ENCODE results near the gene CYP3A7. TPM values are rescaled to one million over a fixed set of nuclear protein-coding genes. Genes with fewer than 3 reads are reported as not detected.
"Not testable (repeated sequence)": the region's sequence is repeated elsewhere in the genome, so short reads cannot be mapped to it uniquely, and the experiment has no call there.

The CYP3A7 gene
- total RNA-seq, 2 donors from 2014 or later = not detected

GRCh38 chr7:99694912-99695304, 40.1 kb downstream of the CYP3A7 start:
- H3K4me3 ChIP-seq = no peak overlapping the region

DNA sequence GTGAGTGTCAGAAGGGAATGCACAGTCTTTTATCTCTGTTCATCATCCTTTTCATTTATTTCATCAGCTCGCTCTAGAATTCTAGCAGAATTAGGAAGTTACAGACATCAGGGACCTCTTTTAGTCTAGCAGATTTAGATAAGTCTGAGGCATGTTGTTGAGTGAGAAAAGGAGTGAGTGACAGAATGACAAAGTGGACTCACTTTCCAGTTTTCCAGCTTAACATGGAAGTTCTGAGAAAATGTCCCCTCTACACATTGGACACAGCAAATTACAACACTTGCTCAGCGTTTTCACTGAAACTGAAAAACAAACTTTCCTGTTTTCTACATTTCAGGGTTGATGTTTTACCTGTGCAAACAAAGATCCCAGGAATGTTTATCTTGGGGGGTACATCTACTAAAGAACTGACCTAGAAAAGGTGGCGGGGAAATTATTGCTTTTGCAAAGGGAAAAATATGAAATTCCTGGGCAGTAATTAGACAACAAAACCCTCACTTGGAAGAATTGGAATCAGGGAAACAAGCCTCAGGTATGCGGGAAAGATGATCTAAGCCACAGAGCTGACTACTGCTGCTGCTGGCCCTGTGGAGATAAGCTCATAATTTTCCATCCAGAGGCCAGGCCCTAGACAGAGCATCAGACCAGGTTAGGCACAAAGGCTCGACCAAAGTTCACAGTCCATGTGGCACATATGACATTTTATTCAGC, 40.6 kb downstream of the CYP3A7 start:
- no peaks in the 10 kb centered on the region for H3K4me1 ChIP-seq (replicated peaks)
- H3K4me3 ChIP-seq = no peak overlapping the region
- no peaks in the 10 kb centered on the region for H3K27me3 ChIP-seq (replicated peaks; ENCODE audit: insufficient read depth)
- intact Hi-C loops (cut with DNase I) = no loop called here
- WGBS = 71% methylated on average over 5 of the region's 5 CpGs
- DNase-seq (ENCODE audit: low spot score) = no peak
- H3K27ac ChIP-seq = no peak overlapping the region
- H3K36me3 ChIP-seq = no peaks in the 10 kb centered on the region
- TF ChIP-seq, protein P1, sequence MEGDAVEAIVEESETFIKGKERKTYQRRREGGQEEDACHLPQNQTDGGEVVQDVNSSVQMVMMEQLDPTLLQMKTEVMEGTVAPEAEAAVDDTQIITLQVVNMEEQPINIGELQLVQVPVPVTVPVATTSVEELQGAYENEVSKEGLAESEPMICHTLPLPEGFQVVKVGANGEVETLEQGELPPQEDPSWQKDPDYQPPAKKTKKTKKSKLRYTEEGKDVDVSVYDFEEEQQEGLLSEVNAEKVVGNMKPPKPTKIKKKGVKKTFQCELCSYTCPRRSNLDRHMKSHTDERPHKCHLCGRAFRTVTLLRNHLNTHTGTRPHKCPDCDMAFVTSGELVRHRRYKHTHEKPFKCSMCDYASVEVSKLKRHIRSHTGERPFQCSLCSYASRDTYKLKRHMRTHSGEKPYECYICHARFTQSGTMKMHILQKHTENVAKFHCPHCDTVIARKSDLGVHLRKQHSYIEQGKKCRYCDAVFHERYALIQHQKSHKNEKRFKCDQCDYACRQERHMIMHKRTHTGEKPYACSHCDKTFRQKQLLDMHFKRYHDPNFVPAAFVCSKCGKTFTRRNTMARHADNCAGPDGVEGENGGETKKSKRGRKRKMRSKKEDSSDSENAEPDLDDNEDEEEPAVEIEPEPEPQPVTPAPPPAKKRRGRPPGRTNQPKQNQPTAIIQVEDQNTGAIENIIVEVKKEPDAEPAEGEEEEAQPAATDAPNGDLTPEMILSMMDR (IDR thresholded peaks at IDR 0.05) = no peak
- TF ChIP-seq POLR2AphosphoS5 (IDR thresholded peaks at IDR 0.05) (no peak), POLR2A (IDR thresholded peaks at IDR 0.05) (no peak)
- H3K9me3 ChIP-seq = no peaks in the 10 kb centered on the region

More at GRCh38 chr7:99694912-99695304, 40.1 kb downstream of the CYP3A7 start:
- Histone ChIP-seq H3K4me1 (replicated peaks) (no peaks in the 10 kb centered on the region), H3K36me3 (no peaks in the 10 kb centered on the region), H3K27me3 (replicated peaks; ENCODE audit: insufficient read depth) (no peaks in the 10 kb centered on the region), H3K9me3 (no peaks in the 10 kb centered on the region), H3K27ac (no peak overlapping the region)
- intact Hi-C loops (cut with DNase I) = no loop called here
- DNase-seq (ENCODE audit: low spot score) = no peak
- 50% methylated on average over 1 of the region's 1 CpG for WGBS
- TF ChIP-seq POLR2AphosphoS5 (IDR thresholded peaks at IDR 0.05) (no peak), POLR2A (IDR thresholded peaks at IDR 0.05) (no peak)
- TF ChIP-seq, protein P1 (IDR thresholded peaks at IDR 0.05) = no peak

GRCh38 chr7:99693427-99694200, 41.4 kb downstream of the CYP3A7 start:
- WGBS = 37% methylated on average over 9 of the region's 9 CpGs
- no peaks in the 10 kb centered on the region for H3K9me3 ChIP-seq
- H3K27ac ChIP-seq = no peak overlapping the region
- intact Hi-C loops (cut with DNase I) = no loop called here
- no peak overlapping the region for H3K4me3 ChIP-seq
- no peaks in the 10 kb centered on the region for H3K27me3 ChIP-seq (replicated peaks; ENCODE audit: insufficient read depth)
- H3K4me1 ChIP-seq (replicated peaks) = no peaks in the 10 kb centered on the region
- H3K36me3 ChIP-seq = no peaks in the 10 kb centered on the region
- no peak for TF ChIP-seq POLR2A (IDR thresholded peaks at IDR 0.05)
- TF ChIP-seq, protein P1 (IDR thresholded peaks at IDR 0.05) = no peak
- DNase-seq (ENCODE audit: low spot score) = no peak

DNA sequence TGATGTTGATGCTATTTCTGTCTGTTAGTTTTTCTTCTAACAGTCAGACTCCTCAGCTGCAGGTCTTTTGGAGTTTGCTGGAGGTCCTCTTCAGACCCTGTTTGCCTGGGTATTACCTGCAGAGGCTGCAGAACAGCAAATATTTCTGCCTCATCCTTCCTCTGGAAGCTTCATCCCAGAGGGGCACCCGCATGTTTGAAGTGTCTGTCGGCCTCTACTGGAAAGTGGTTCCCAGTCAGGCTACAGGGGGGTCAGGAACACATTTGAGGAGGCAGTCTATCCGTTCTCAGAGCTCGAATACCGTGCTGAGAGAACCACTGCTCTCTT, 41.9 kb downstream of the CYP3A7 start:
- Histone ChIP-seq H3K36me3 (no peaks in the 10 kb centered on the region), H3K9me3 (no peaks in the 10 kb centered on the region), H3K4me1 (replicated peaks) (no peaks in the 10 kb centered on the region), H3K27ac (no peak overlapping the region), H3K27me3 (replicated peaks; ENCODE audit: insufficient read depth) (no peaks in the 10 kb centered on the region), H3K4me3 (no peak overlapping the region)
- DNase-seq (ENCODE audit: low spot score) = no peak
- TF ChIP-seq POLR2A (IDR thresholded peaks at IDR 0.05) (no peak), POLR2AphosphoS5 (IDR thresholded peaks at IDR 0.05) (no peak)
- TF ChIP-seq, protein P1 (IDR thresholded peaks at IDR 0.05) = no peak
- intact Hi-C loops (cut with DNase I) = no loop called here
- WGBS = 30% methylated on average over 5 of the region's 5 CpGs

- 89% methylated on average over 6 of the region's 6 CpGs for WGBS
- intact Hi-C loops (cut with DNase I); H3K4me3 ChIP-seq: not testable (repeated sequence)
These were observed 42.4 kb downstream of the CYP3A7 start for GRCh38 chr7:99692563-99692962.

DNA sequence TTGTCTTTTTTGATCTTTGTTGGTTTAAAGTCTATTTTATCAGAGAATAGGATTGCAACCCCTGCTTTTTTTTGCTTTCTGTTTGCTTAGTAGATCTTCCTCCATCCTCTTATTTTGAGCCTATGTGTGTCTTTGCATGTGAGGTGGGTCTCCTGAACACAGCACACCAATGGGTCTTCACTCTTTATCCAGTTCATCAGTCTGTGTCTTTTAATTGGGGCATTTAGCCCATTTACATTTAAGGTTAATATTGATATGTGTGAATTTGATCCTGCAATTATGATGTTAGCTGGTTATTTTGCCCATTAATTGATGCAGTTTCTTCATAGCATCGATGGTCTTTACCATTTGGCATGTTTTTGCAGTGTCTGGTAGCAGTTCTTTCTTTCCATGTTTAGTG, 43.3 kb downstream of the CYP3A7 start:
- DNase-seq (ENCODE audit: low spot score); H3K27me3 ChIP-seq (replicated peaks; ENCODE audit: insufficient read depth); intact Hi-C loops (cut with DNase I); H3K4me3 ChIP-seq; H3K27ac ChIP-seq; H3K36me3 ChIP-seq; H3K4me1 ChIP-seq (replicated peaks); H3K9me3 ChIP-seq: not testable (repeated sequence)
- WGBS = 97% methylated on average over 1 of the region's 1 CpG

More at GRCh38 chr7:99692563-99692962, 42.4 kb downstream of the CYP3A7 start:
- not testable (repeated sequence) for H3K27me3 ChIP-seq (replicated peaks; ENCODE audit: insufficient read depth); H3K36me3 ChIP-seq; H3K27ac ChIP-seq; DNase-seq (ENCODE audit: low spot score); H3K9me3 ChIP-seq; H3K4me1 ChIP-seq (replicated peaks)

DNA sequence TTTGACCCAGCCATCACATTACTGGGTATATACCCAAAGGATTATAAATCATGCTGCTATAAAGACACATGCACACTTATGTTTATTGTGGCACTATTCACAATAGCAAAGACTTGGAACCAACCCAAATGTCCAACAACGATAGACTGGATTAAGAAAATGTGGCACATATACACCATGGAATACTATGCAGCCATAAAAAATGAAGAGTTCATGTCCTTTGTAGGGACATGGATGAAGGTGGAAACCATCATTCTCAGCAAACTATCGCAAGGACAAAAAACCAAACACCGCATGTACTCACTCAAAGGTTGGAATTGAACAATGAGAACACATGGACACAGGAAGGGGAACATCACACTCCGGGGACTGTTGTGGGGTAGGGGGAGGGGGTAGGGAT, 44.1 kb downstream of the CYP3A7 start:
- H3K36me3 ChIP-seq; H3K4me1 ChIP-seq (replicated peaks); H3K27me3 ChIP-seq (replicated peaks; ENCODE audit: insufficient read depth); intact Hi-C loops (cut with DNase I); H3K9me3 ChIP-seq; DNase-seq (ENCODE audit: low spot score); H3K27ac ChIP-seq; H3K4me3 ChIP-seq: not testable (repeated sequence)
- 96% methylated on average over 4 of the region's 4 CpGs for WGBS

DNA sequence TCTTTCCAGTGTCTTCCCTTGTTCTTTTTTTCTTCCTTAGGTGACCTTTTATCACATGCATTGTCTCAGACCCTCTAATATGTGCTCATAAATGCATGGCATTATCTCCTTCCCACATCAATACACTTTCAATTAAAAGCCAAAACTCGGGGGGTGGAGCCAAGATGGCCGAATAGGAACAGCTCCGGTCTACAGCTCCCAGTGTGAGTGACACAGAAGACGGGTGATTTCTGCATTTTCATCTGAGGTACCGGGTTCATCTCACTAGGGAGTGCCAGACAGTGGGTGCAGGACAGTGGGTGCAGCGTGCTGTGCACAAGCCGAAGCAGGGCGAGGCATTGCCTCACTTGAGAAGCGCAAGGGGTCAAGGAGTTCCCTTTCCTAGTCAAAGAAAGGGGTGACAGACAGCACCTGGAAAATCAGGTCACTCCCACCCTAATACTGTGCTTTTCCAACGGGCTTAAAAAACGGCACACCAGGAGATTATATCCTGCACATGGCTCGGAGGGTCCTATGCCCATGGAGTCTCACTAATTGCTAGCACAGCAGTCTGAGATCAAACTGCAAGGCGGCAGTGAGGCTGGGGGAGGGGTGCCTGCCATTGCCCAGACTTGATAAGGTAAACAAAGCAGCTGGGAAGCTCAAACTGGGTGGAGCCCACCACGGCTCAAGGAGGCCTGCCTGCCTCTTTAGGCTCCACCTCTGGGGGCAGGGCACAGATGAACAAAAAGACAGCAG, 49.0 kb downstream of the CYP3A7 start:
- H3K4me3 ChIP-seq; H3K4me1 ChIP-seq (replicated peaks); DNase-seq (ENCODE audit: low spot score); H3K27me3 ChIP-seq (replicated peaks; ENCODE audit: insufficient read depth); H3K36me3 ChIP-seq; intact Hi-C loops (cut with DNase I); H3K9me3 ChIP-seq; H3K27ac ChIP-seq: not testable (repeated sequence)
- WGBS = 82% methylated on average over 14 of the region's 14 CpGs

All from prostate gland (tissue), 2 donors.